VCaP (cell line): ENCODE measurements around the gene TMEM63A.

Experiments
- H3K27ac ChIP-seq: fragments of 450-650 bp; 2 replicates; pipeline ENCODE4 v1.5.1; 2017
- TF ChIP-seq, protein P1 (sequence below): fragments of 450-650 bp; conservative IDR thresholded peaks from 2 replicates; pipeline ENCODE4 v1.5.1; 2017; ENCODE audit warnings: mild to moderate bottlenecking, moderate library complexity

TMEM63A gene

DNA sequence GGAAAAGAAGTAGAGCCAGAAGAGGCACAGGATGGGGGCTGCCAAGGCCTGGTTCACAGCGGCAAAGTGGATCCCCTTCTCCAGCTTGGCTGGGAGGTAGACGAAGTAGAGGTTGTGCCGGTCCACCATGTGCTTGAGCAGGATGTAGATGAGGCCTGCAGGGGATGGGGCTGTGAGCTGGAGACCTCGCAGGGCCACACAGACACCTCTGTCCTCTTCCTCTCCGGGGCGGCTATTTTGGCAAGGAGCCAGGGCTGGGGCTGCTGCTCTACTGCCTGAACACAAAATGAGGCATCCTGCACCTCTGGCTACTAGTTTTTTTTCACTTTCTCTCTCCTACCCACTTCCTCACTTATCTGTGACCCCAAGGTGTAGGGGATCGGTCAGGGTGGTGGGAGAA is 32.3 kb downstream of the TMEM63A start:
- H3K27ac ChIP-seq: no peak overlapping the region
- TF ChIP-seq, protein P1, sequence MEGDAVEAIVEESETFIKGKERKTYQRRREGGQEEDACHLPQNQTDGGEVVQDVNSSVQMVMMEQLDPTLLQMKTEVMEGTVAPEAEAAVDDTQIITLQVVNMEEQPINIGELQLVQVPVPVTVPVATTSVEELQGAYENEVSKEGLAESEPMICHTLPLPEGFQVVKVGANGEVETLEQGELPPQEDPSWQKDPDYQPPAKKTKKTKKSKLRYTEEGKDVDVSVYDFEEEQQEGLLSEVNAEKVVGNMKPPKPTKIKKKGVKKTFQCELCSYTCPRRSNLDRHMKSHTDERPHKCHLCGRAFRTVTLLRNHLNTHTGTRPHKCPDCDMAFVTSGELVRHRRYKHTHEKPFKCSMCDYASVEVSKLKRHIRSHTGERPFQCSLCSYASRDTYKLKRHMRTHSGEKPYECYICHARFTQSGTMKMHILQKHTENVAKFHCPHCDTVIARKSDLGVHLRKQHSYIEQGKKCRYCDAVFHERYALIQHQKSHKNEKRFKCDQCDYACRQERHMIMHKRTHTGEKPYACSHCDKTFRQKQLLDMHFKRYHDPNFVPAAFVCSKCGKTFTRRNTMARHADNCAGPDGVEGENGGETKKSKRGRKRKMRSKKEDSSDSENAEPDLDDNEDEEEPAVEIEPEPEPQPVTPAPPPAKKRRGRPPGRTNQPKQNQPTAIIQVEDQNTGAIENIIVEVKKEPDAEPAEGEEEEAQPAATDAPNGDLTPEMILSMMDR: no peak

DNA sequence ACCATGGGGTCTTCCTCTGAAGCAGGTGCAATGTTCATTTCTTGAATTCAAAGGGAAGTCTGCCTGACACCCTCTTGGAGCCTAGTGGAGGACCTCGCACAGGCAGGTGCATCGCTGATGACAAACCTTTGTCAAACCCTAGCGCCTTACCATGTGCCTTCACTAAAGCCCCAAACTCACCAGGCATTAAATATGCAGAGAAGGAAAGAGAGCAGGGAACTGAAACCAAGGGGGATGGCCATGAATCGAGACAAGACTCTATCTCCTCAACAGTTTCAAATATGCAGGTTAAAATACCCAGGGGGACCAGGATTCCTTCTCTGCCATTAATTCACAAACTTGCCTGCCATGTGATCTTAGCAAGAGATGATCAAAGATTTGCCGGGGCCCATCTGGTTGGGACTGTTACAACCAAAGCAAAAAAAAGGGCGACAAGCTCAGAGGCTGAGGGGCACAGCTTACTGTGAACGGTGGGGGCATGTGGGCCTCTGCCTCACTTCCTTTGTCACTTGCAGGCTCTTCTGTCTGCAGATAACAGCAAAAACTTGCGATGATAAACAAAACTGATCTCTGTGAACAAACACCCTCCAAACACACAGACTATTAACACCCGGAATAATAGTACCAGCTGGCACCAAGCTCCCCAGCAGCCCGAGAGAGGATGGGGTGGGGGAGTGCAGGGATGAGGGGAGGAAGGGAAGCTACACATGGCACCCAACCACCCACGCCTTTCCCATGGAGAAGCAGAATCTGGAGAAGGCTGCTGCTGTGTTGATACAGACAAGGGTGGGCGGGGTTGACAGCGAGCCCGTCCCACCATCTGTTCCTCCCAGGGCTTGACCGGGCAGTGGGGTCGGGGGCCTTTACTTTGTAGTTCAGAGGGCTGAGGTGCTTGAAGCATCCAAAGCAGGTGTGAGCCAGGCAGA is 33.9 kb downstream of the TMEM63A start:
- H3K27ac ChIP-seq: peak overlapping the region; percentile 24
- TF ChIP-seq, protein P1: no peak

DNA sequence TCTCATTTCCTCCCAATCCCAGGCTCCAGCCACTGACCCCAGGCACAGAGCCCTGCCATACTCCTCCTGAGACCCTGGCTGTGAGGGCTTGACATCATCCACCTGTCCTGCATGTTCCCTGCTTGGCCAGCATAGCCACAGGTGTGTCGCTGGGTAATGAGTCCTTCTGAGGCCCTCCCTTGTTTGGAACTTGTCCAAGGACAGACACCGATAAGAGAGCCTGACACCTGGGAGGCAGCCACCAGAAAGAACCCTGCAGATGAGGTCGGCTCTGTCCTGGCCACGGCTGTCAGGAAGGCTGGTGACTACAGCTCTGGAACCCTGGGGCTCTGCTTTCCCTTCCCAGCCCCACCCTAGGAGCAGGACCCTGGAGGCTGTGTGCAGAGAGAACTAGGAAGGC is 34.6 kb downstream of the TMEM63A start:
- H3K27ac ChIP-seq: peak overlapping the region; percentile 24
- TF ChIP-seq, protein P1: no peak

GRCh38 chr1:225846331-225847310 is 35.6 kb downstream of the TMEM63A start:
- TF ChIP-seq, protein P1: no peak
- 0 out of 2 replicates have a peak overlapping the region, but pooled peaks have one; percentile 24 for H3K27ac ChIP-seq

- peak overlapping the region; percentile 20; the same call in 1 of the 2 replicates for H3K27ac ChIP-seq
Measured at GRCh38 chr1:225845571-225846259, 36.5 kb downstream of the TMEM63A start.

DNA sequence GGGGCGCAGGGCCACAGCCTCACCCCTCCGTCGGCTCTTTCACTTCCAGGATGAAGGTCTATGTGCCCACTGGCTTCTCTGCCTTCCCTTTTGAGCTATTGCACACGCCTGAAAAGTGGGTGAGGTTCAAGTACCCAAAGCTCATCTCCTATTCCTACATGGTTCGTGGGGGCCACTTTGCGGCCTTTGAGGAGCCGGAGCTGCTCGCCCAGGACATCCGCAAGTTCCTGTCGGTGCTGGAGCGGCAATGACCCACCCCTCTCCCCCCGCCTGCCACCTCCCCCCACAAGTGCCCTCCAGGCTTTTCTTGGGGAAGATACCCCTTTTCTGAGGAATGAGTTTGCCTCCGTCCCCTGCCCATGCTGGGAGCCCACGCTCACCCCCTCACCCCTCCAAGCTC is 37.1 kb downstream of the TMEM63A start:
- TF ChIP-seq, protein P1: no peak
- H3K27ac ChIP-seq: peak overlapping the region; percentile 20; the same call in 1 of the 2 replicates

More at GRCh38 chr1:225845571-225846259, 36.5 kb downstream of the TMEM63A start:
- TF ChIP-seq, protein P1: peak; percentile 86
